OCI-LY7 (cell line): ENCODE data around the gene SRRM4. TPM values are rescaled to one million over a fixed set of nuclear protein-coding genes. Genes with fewer than 3 reads are reported as not detected.

ENCODE experiments used
- BruUV-seq: library from RNA; stranded (reverse); fragments of 400-500 nt; replicated peaks from 2 replicates; lab custom pipeline; 2021; lab: Mats Ljungman, UMichigan
- CTCF ChIA-PET: fragments of 300-600 bp; sonication (Branson Sonifier 250); formaldehyde crosslinking; loops from one replicate; lab custom pipeline; 2022; ENCODE audit warnings: antibody characterized with exemption; ENCODE audit not compliant: unreplicated experiment; lab: Charles Lee
- POLR2A ChIA-PET: fragments of 300-600 bp; sonication (Branson Sonifier 250); formaldehyde crosslinking; loops from one replicate; lab custom pipeline; 2022; ENCODE audit warnings: antibody characterized with exemption; lab: Charles Lee
- DNase-seq: peaks from one replicate; pipeline ENCODE4 v3.0.0-alpha.2; 2015; ENCODE audit warnings: low spot score
- H2AFZ ChIP-seq: fragments of 200-600 bp; sonication (generic), shearing (Covaris generic); 2 replicates; pipeline ENCODE4 v1.6.1; 2014; ENCODE audit warnings: mild to moderate bottlenecking, antibody characterized with exemption, low read length, moderate library complexity
- H3K27ac ChIP-seq: fragments of 200-600 bp; sonication (generic); 2 replicates; pipeline ENCODE4 v1.5.1; 2014; ENCODE audit warnings: mixed run types, low read depth, mild to moderate bottlenecking, moderate library complexity, low read length, inconsistent platforms; ENCODE audit not compliant: poor library complexity, severe bottlenecking
- H3K36me3 ChIP-seq: fragments of 200-600 bp; sonication (generic); 2 replicates; pipeline ENCODE4 v1.6.1; 2014; ENCODE audit warnings: mild to moderate bottlenecking, antibody characterized with exemption, low read length, moderate library complexity, mixed read lengths; ENCODE audit not compliant: insufficient read depth
- H3K4me1 ChIP-seq: fragments of 200-600 bp; sonication (generic); 2 replicates; pipeline ENCODE4 v1.5.1; 2014; ENCODE audit warnings: mild to moderate bottlenecking, low read length; ENCODE audit not compliant: insufficient read depth, poor library complexity, severe bottlenecking
- H3K4me2 ChIP-seq: fragments of 200-600 bp; sonication (generic); 2 replicates; pipeline ENCODE4 v1.6.1; 2014; ENCODE audit warnings: mild to moderate bottlenecking, low read length
- H3K4me3 ChIP-seq: fragments of 200-600 bp; sonication (generic); 2 replicates; pipeline ENCODE4 v1.5.1; 2014; ENCODE audit warnings: mild to moderate bottlenecking, low read depth, low read length; ENCODE audit not compliant: poor library complexity, severe bottlenecking
- H3K79me2 ChIP-seq: fragments of 200-600 bp; sonication (generic); 2 replicates; pipeline ENCODE4 v1.6.1; 2016; ENCODE audit warnings: low read depth, mild to moderate bottlenecking, low read length, moderate library complexity, mixed read lengths; ENCODE audit not compliant: insufficient read depth
- H3K9me2 ChIP-seq: fragments of 200-600 bp; sonication (generic); 2 replicates; pipeline ENCODE4 v1.6.1; 2016; ENCODE audit warnings: mild to moderate bottlenecking, low read length, mixed read lengths; ENCODE audit not compliant: insufficient read depth
- H3K9me3 ChIP-seq: fragments of 200-600 bp; sonication (generic); 2 replicates; pipeline ENCODE4 v1.6.1; 2014; ENCODE audit warnings: mild to moderate bottlenecking, mixed run types, low read length, mixed read lengths
- H4K20me1 ChIP-seq: fragments of 200-600 bp; sonication (generic); 2 replicates; pipeline ENCODE4 v1.6.1; 2014; ENCODE audit warnings: mild to moderate bottlenecking, antibody characterized with exemption, low read length, moderate library complexity, mixed read lengths; ENCODE audit not compliant: insufficient read depth
- CTCF ChIP-seq: fragments of 200-600 bp; sonication (generic); conservative IDR thresholded peaks from 2 replicates; pipeline ENCODE4 v1.5.1; 2014; ENCODE audit warnings: mild to moderate bottlenecking, antibody characterized with exemption, low read length, moderate library complexity, mixed read lengths
- EZH2phosphoT487 ChIP-seq: fragments of 200-600 bp; sonication (generic); IDR thresholded peaks from 2 replicates; pipeline ENCODE4 v1.6.1; 2018; ENCODE audit warnings: low read depth, borderline replicate concordance, mild to moderate bottlenecking, mixed run types, antibody characterized with exemption, low read length, moderate library complexity, mixed read lengths
- intact Hi-C: fragments of 100-400 bp; cut with micrococcal nuclease; formaldehyde crosslinking; loops from one replicate; pipeline ENCODE4 v1.10.0; 2022; ENCODE audit not compliant: unreplicated experiment
- total RNA-seq, 2 experiments: library from RNA; depleted of rRNA in 1 of 2; stranded (reverse); fragments of >200 nt in 1 of 2; shearing (Covaris generic) in 1 of 2; gene quantifications; 2 replicates each; pipeline ENCODE4 v1.2.3, GENCODE V29; 2014 to 2022

Gene SRRM4
- total RNA-seq, 2 experiments from 2014 or later, result not detected

- Histone ChIP-seq H2AFZ (no peak overlapping the region), H3K4me1 (no peaks in the 10 kb centered on the region), H3K9me3 (no peaks in the 10 kb centered on the region), H3K36me3 (no peaks in the 10 kb centered on the region), H3K4me2 (no peak overlapping the region), H3K79me2 (no peaks in the 10 kb centered on the region), H3K9me2 (no peaks in the 10 kb centered on the region), H3K4me3 (no peak overlapping the region), H3K27ac (no peak overlapping the region), H4K20me1 (no peaks in the 10 kb centered on the region)
- POLR2A ChIA-PET, result no interaction called here
- no TSS peak for BruUV-seq
- CTCF ChIA-PET, result no interaction called here
- intact Hi-C loops, result no loop called here
- no peak for TF ChIP-seq EZH2phosphoT487
- DNase-seq, result no peak
Measured at GRCh38 chr12:119079530-119079929, 98.2 kb downstream of the SRRM4 start.

- ChIA-PET CTCF (no interaction called here), POLR2A (no interaction called here)
- no TSS peak for BruUV-seq
- no peak overlapping the region for H3K27ac ChIP-seq
- no peaks in the 10 kb centered on the region for H3K79me2 ChIP-seq
- intact Hi-C loops, result no loop called here
- no peak overlapping the region for H3K4me2 ChIP-seq
- no peak overlapping the region for H3K4me3 ChIP-seq
- H3K9me3 ChIP-seq, result no peaks in the 10 kb centered on the region
- no peak for DNase-seq
- no peaks in the 10 kb centered on the region for H3K9me2 ChIP-seq
- no peaks in the 10 kb centered on the region for H3K4me1 ChIP-seq
- H2AFZ ChIP-seq, result no peak overlapping the region
- no peak for TF ChIP-seq EZH2phosphoT487
- TF ChIP-seq CTCF, result no peak
- no peaks in the 10 kb centered on the region for H3K36me3 ChIP-seq
- no peaks in the 10 kb centered on the region for H4K20me1 ChIP-seq
Measured at GRCh38 chr12:119082016-119082415, 100.7 kb downstream of the SRRM4 start.

GRCh38 chr12:119082496-119082895, 101.2 kb downstream of the SRRM4 start:
- DNase-seq, result no peak

More at GRCh38 chr12:119082496-119082895, 101.2 kb downstream of the SRRM4 start:
- ChIA-PET CTCF (no interaction called here), POLR2A (no interaction called here)
- Histone ChIP-seq H3K4me2 (no peak overlapping the region), H3K9me2 (no peaks in the 10 kb centered on the region), H3K4me1 (no peaks in the 10 kb centered on the region), H4K20me1 (no peaks in the 10 kb centered on the region), H3K79me2 (no peaks in the 10 kb centered on the region), H3K27ac (no peak overlapping the region), H2AFZ (no peak overlapping the region), H3K9me3 (no peaks in the 10 kb centered on the region), H3K4me3 (no peak overlapping the region), H3K36me3 (no peaks in the 10 kb centered on the region)
- no TSS peak for BruUV-seq
- no peak for TF ChIP-seq EZH2phosphoT487
- no peak for TF ChIP-seq CTCF
- intact Hi-C loops, result no loop called here
